GM06990 (cell line): ENCODE data around the gene C12orf43.

ENCODE experiments used
- DNase-seq: peaks from one replicate; pipeline ENCODE4 v3.0.0-alpha.2; 2011; ENCODE audit not compliant: insufficient read length; ENCODE audit errors: extremely low read depth
- H3K27me3 ChIP-seq: replicated peaks from 2 replicates; pipeline ENCODE4 v1.6.0; 2011; ENCODE audit warnings: low read length; ENCODE audit not compliant: control insufficient read depth, insufficient read depth
- H3K36me3 ChIP-seq: 2 replicates; pipeline ENCODE4 v1.5.1; 2011; ENCODE audit warnings: low read length; ENCODE audit not compliant: control insufficient read depth, insufficient read depth
- H3K4me3 ChIP-seq: replicated peaks from 2 replicates; pipeline ENCODE4 v1.5.1; 2011; ENCODE audit warnings: low read depth, mild to moderate bottlenecking, control low read depth, low read length
- TF ChIP-seq, protein P1 (sequence below): IDR thresholded peaks from 2 replicates; pipeline ENCODE4 v1.5.1; 2011; ENCODE audit warnings: low read length, control low read depth, mild to moderate bottlenecking, inconsistent platforms; ENCODE audit not compliant: insufficient read depth, poor library complexity, severe bottlenecking

The C12orf43 gene

DNA sequence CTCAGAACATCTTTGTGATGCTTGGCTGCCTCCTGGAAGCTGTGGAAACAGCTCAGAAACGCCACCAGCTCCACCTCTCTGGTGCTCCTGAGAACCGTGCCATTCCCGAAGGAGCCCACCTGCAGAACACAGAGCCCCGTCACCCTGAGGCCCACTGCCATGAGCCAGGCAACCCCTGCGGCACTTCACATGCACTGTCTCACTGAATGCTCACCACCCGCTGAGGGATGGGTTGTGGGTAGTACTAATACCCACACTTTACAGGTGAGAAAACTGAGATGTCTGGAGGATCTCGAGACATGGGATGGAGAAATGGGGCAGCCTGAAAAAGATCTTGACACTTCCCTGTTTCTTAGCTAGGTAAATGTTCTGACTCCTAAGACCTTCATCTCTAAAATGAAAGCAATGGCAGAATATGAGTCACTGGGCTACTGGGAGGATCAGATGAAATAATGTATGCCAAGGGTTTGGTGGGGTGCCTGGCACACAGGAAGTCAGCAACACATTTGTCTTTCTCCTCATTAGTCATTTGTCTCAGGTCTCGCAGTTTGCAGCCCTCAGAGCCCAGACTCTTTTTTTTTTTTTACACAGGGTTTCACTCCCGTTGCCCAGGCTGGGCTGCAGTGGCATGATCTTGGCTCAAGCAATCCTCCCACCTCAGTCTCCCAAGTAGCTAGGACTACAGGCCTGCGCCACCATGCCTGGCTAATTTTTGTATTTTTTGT, 17.5 kb upstream of the C12orf43 start:
- Histone ChIP-seq H3K36me3 (no peaks in the 10 kb centered on the region), H3K27me3 (no peaks in the 10 kb centered on the region), H3K4me3 (no peak overlapping the region)
- DNase-seq, result no peak
- TF ChIP-seq, protein P1, sequence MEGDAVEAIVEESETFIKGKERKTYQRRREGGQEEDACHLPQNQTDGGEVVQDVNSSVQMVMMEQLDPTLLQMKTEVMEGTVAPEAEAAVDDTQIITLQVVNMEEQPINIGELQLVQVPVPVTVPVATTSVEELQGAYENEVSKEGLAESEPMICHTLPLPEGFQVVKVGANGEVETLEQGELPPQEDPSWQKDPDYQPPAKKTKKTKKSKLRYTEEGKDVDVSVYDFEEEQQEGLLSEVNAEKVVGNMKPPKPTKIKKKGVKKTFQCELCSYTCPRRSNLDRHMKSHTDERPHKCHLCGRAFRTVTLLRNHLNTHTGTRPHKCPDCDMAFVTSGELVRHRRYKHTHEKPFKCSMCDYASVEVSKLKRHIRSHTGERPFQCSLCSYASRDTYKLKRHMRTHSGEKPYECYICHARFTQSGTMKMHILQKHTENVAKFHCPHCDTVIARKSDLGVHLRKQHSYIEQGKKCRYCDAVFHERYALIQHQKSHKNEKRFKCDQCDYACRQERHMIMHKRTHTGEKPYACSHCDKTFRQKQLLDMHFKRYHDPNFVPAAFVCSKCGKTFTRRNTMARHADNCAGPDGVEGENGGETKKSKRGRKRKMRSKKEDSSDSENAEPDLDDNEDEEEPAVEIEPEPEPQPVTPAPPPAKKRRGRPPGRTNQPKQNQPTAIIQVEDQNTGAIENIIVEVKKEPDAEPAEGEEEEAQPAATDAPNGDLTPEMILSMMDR, result no peak

DNA sequence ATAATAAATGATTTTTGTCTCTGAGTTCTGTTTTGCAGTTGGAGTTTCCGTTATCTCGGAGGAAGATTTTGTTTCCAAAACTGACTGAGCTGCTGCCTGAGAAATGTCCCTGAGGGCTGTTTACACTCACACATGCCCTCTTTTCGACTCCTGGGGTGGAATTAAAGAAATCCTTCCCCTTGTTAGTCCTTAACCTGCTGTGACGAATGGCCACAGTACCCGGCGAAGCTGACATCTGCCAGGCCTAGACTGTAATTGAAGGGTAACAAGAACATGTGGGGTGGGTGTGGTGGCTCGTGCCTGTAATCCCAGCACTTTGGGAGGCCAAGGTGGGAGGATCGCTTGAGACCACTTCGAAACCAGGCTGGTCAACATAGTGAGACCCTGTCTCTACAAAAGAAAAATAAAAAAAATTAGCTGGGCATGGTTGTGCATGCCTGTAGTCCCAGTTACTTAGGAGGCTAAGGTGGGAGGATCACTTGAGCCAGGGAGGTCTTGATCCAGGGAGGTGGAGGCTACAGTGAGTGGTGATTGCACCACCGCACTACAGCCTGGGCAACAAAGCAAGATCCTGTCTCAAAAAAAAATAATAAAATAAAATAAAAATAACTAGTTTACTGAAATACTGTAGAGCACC, 14.4 kb upstream of the C12orf43 start:
- DNase-seq, result no peak
- Histone ChIP-seq H3K4me3 (no peak overlapping the region), H3K27me3 (no peaks in the 10 kb centered on the region), H3K36me3 (0 out of 2 replicates have a peak, but pooled peaks cover 1% of the 10 kb centered on the region)
- TF ChIP-seq, protein P1, result no peak

DNA sequence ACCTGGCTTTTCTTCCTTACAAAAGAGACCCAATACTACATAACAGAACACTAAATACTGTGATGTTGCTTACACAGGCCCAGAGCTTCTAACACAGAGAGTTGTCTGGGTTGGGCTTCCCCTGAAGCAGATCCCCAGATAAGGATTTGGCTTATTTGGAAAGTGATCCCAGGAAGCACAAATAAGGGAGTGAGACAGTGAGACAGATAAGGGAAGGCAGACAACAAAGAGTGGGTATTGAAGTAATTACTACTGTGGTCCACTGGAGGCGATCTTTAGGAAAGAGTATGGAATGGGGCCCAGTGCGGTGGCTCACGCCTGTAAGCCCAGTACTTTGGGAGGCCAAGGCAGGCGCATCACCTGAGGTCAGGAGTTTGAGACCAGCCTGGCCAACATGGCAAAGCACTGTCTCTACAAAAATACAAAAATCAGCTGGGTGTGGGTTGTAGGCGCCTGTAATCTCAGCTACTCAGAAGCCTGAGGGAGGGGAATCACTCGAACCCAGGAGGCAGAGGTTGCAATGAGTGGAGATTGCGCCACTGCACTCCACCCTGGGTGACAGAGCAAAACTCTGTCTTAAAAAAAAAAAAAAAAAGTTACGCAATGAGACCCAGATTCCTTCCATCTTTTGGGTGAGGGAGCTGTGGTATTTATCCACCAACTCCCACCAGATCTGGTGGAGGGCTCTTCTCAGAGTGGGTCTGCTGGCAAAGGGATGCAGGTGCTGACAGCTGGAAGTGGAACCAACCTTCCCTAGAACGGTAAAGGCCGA, 10.2 kb upstream of the C12orf43 start:
- TF ChIP-seq, protein P1, result no peak
- H3K4me3 ChIP-seq, result no peak overlapping the region
- H3K36me3 ChIP-seq, result 0 out of 2 replicates have a peak, but pooled peaks cover 1% of the 10 kb centered on the region
- DNase-seq, result no peak
- no peaks in the 10 kb centered on the region for H3K27me3 ChIP-seq

GRCh38 chr12:121025442-121026226, 9.3 kb upstream of the C12orf43 start:
- H3K36me3 ChIP-seq, result 0 out of 2 replicates have a peak, but pooled peaks cover 1% of the 10 kb centered on the region
- TF ChIP-seq, protein P1, result no peak
- no peaks in the 10 kb centered on the region for H3K27me3 ChIP-seq
- no peak overlapping the region for H3K4me3 ChIP-seq
- DNase-seq, result no peak

DNA sequence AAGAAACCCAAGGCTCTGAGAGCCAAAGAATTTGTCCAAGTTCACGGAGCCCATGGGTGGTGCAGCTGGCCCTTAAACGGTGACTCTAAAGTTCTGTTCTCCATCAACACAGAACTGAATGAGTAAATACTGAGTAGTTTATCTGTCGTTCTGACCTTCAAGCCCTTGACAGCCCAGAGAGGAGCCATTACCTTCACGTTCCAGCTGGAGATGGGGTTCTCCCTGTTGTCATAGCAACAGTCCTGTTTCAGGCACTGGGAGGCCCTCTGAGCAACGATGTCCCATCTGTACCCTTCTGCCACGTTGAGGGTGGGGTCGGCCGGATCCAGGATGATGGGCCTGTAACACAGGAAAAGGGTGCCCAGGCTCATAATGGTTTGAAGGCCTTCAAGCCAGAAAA, 7.5 kb upstream of the C12orf43 start:
- Histone ChIP-seq H3K27me3 (no peaks in the 10 kb centered on the region), H3K4me3 (no peak overlapping the region), H3K36me3 (0 out of 2 replicates have a peak, but pooled peaks cover 1% of the 10 kb centered on the region)
- TF ChIP-seq, protein P1, result no peak
- DNase-seq, result no peak
